Suppressor macrophage treated with lipopolysaccharide for 4 hours (primary cell): ENCODE results near the gene PIP5KL1.
A peak's percentile ranks its signal among the peaks of the same experiment; 100 is the strongest.

Experiments used
- DNase-seq: peaks from one replicate; pipeline ENCODE4 v3.0.0-alpha.2; 2020

The PIP5KL1 gene

GRCh38 chr9:127928676-127929624, 1.6 kb downstream of the PIP5KL1 start:
- no peak for DNase-seq

- no peak for DNase-seq
These were observed 2.4 kb downstream of the PIP5KL1 start for GRCh38 chr9:127927988-127928675.

GRCh38 chr9:127927201-127927987, 3.2 kb downstream of the PIP5KL1 start:
- no peak for DNase-seq

GRCh38 chr9:127926906-127927200, 3.7 kb downstream of the PIP5KL1 start:
- DNase-seq, result no peak

GRCh38 chr9:127925959-127926905, 4.3 kb downstream of the PIP5KL1 start:
- DNase-seq, result no peak

GRCh38 chr9:127924736-127925444, 5.7 kb downstream of the PIP5KL1 start:
- DNase-seq, result no peak

GRCh38 chr9:127923771-127924170, 6.8 kb downstream of the PIP5KL1 start:
- DNase-seq, result no peak

GRCh38 chr9:127923046-127923445, 7.5 kb downstream of the PIP5KL1 start:
- no peak for DNase-seq

- DNase-seq, result peak; percentile 69
These were observed 8.9 kb downstream of the PIP5KL1 start for GRCh38 chr9:127921557-127922120.

GRCh38 chr9:127920794-127921193, 9.8 kb downstream of the PIP5KL1 start:
- DNase-seq, result no peak

GRCh38 chr9:127919253-127919815, 11.2 kb downstream of the PIP5KL1 start:
- DNase-seq, result peak; percentile 94

- DNase-seq, result no peak
These were observed 12.1 kb downstream of the PIP5KL1 start for GRCh38 chr9:127918183-127919107.

GRCh38 chr9:127917603-127918002, 13.0 kb downstream of the PIP5KL1 start:
- peak; percentile 56 for DNase-seq

GRCh38 chr9:127916720-127917581, 13.6 kb downstream of the PIP5KL1 start, which contains the start of gene ST6GALNAC4:
TSS of gene ST6GALNAC4 (minus strand) at chr9:127917041. CDS start at chr9:127916419, 622 bp downstream.
- DNase-seq, result peak; percentile 98

- DNase-seq, result no peak
These were observed 14.5 kb downstream of the PIP5KL1 start for GRCh38 chr9:127915801-127916719.

GRCh38 chr9:127915325-127915752, 15.2 kb downstream of the PIP5KL1 start:
- DNase-seq, result no peak

- DNase-seq, result no peak
These were observed 16.9 kb downstream of the PIP5KL1 start for GRCh38 chr9:127913682-127914081.
